ENCODE results near the gene SLC27A6. TPM values are rescaled to one million over a fixed set of nuclear protein-coding genes. Genes with fewer than 3 reads are reported as not detected.

Gene SLC27A6
- total RNA-seq, 1 experiment from 2014 or later = not detected

DNA sequence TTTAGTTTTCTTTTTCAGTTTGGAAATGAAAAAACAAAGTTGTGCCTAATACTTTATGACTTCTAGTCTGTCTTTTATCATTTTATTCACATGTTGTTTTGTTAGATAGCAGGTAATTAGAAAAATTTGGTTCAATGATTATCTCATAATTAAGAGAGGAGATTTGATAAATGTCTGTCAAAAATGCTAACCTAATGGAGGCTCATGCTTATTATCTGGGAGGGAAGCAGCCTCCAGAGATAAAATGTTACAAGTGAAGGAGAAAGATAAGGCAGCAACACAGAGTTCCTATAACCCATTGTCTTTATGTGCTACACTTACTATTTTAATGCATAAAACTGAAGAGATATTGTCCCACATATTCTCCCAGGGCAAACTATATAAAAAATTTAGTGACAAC, 53.5 kb downstream of the SLC27A6 start:
- intact Hi-C loops (cut with micrococcal nuclease) = no loop called here
- ATAC-seq = no peak
- H3F3A ChIP-seq (ENCODE audit: low read length, unreplicated experiment) = no peaks in the 10 kb centered on the region
- H3K36me3 ChIP-seq (ENCODE audit: low read depth, low read length) = no peaks in the 10 kb centered on the region
- peaks cover 66% of the 10 kb centered on the region for H3K27me3 ChIP-seq (ENCODE audit: low read length)
- BruUV-seq (replicated peaks) = no TSS peak
- H3K9me3 ChIP-seq (ENCODE audit: low read length) = no peaks in the 10 kb centered on the region
- no peaks in the 10 kb centered on the region for H3K4me1 ChIP-seq (ENCODE audit: insufficient read depth, low read length)
- no peak for DNase-seq
- no peak overlapping the region for H2AFZ ChIP-seq (ENCODE audit: low read length)
- no peaks in the 10 kb centered on the region for H3K9me2 ChIP-seq (replicated peaks; ENCODE audit: low read length)
- no peak for TF ChIP-seq CTCF (conservative IDR thresholded peaks at IDR 0.05; ENCODE audit: low read depth, low read length)
- H3K79me2 ChIP-seq (ENCODE audit: low read length) = no peaks in the 10 kb centered on the region
- POLR2A ChIA-PET (ENCODE audit: unreplicated experiment) = no interaction called here
- CTCF ChIA-PET = no interaction called here
- H3K9ac ChIP-seq (ENCODE audit: low read length) = no peak overlapping the region
- no peaks in the 10 kb centered on the region for H4K20me1 ChIP-seq (ENCODE audit: low read length)
- H3K4me2 ChIP-seq (ENCODE audit: low read length) = no peak overlapping the region
- no peak overlapping the region for H3K4me3 ChIP-seq (ENCODE audit: low read length)
- no peak overlapping the region for H3K27ac ChIP-seq (ENCODE audit: low read length)

- ATAC-seq (no peak), DNase-seq (no peak)
- Histone ChIP-seq H4K20me1 (ENCODE audit: low read length) (no peaks in the 10 kb centered on the region), H3K9ac (ENCODE audit: low read length) (no peak overlapping the region), H3K36me3 (ENCODE audit: low read depth, low read length) (no peaks in the 10 kb centered on the region), H3K4me3 (ENCODE audit: low read length) (no peak overlapping the region), H3K79me2 (ENCODE audit: low read length) (no peaks in the 10 kb centered on the region), H3K9me3 (ENCODE audit: low read length) (no peaks in the 10 kb centered on the region), H3K4me2 (ENCODE audit: low read length) (no peak overlapping the region), H3K4me1 (ENCODE audit: insufficient read depth, low read length) (no peaks in the 10 kb centered on the region), H2AFZ (ENCODE audit: low read length) (no peak overlapping the region), H3K27me3 (ENCODE audit: low read length) (peaks cover 60% of the 10 kb centered on the region), H3K27ac (ENCODE audit: low read length) (no peak overlapping the region), H3K9me2 (replicated peaks; ENCODE audit: low read length) (no peaks in the 10 kb centered on the region), H3F3A (ENCODE audit: low read length, unreplicated experiment) (no peaks in the 10 kb centered on the region)
- intact Hi-C loops (cut with micrococcal nuclease) = no loop called here
- no TSS peak for BruUV-seq (replicated peaks)
- ChIA-PET POLR2A (ENCODE audit: unreplicated experiment) (no interaction called here), CTCF (no interaction called here)
- TF ChIP-seq CTCF (conservative IDR thresholded peaks at IDR 0.05; ENCODE audit: low read depth, low read length) = no peak
- TF ChIP-seq EZH2 (IDR thresholded peaks at IDR 0.05; ENCODE audit: low read length, unreplicated experiment) = no peak
These were observed 54.2 kb downstream of the SLC27A6 start for GRCh38 chr5:129019401-129019908.

DNA sequence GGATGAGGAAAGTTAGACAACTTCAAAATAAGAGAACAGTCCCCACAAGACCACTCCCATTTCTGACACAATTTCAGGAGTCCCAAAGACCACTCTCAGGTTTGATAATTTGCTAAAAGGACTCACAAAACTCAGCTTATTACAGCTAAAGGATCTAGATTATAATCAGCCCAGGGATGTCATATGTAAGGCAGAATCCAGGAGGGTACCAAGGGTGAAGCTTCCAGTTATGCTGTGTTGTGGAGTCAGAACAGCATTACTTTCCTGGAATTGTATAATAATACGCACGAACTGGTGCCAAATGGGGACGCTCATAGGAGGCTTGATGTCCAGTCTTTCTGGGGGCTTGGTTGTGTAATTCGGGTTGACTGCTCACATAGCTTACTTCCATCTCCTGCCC, 55.4 kb downstream of the SLC27A6 start:
- peaks cover 52% of the 10 kb centered on the region for H3K27me3 ChIP-seq (ENCODE audit: low read length)
- no peak overlapping the region for H3K27ac ChIP-seq (ENCODE audit: low read length)
- ChIA-PET POLR2A (ENCODE audit: unreplicated experiment) (no interaction called here), CTCF (no interaction called here)
- no peaks in the 10 kb centered on the region for H3K4me1 ChIP-seq (ENCODE audit: insufficient read depth, low read length)
- H2AFZ ChIP-seq (ENCODE audit: low read length) = no peak overlapping the region
- intact Hi-C loops (cut with micrococcal nuclease) = no loop called here
- H3K9ac ChIP-seq (ENCODE audit: low read length) = no peak overlapping the region
- no peaks in the 10 kb centered on the region for H3K9me3 ChIP-seq (ENCODE audit: low read length)
- H3K4me3 ChIP-seq (ENCODE audit: low read length) = no peak overlapping the region
- ATAC-seq = no peak
- H4K20me1 ChIP-seq (ENCODE audit: low read length) = no peaks in the 10 kb centered on the region
- no peak overlapping the region for H3K4me2 ChIP-seq (ENCODE audit: low read length)
- H3K36me3 ChIP-seq (ENCODE audit: low read depth, low read length) = no peaks in the 10 kb centered on the region
- no peaks in the 10 kb centered on the region for H3K79me2 ChIP-seq (ENCODE audit: low read length)
- no peaks in the 10 kb centered on the region for H3F3A ChIP-seq (ENCODE audit: low read length, unreplicated experiment)
- no TSS peak for BruUV-seq (replicated peaks)
- H3K9me2 ChIP-seq (replicated peaks; ENCODE audit: low read length) = no peaks in the 10 kb centered on the region
- no peak for DNase-seq
- TF ChIP-seq CTCF (conservative IDR thresholded peaks at IDR 0.05; ENCODE audit: low read depth, low read length) = no peak
- TF ChIP-seq EZH2 (IDR thresholded peaks at IDR 0.05; ENCODE audit: low read length, unreplicated experiment) = no peak
- TF ChIP-seq EZH2phosphoT487 (IDR thresholded peaks at IDR 0.05; ENCODE audit: borderline replicate concordance, low read length) = no peak
